DOHH2 (cell line): ENCODE measurements around the gene MYO5A.

Experiments used
- H3F3A ChIP-seq: fragments of 200-600 bp; sonication (generic), shearing (Covaris generic); 2 replicates; pipeline ENCODE4 v1.6.0; 2016; ENCODE audit warnings: antibody characterized with exemption, mild to moderate bottlenecking; ENCODE audit not compliant: control insufficient read depth, insufficient read depth
- H3K27ac ChIP-seq: fragments of 200-600 bp; sonication (generic); 2 replicates; pipeline ENCODE4 v1.5.1; 2014; ENCODE audit warnings: low read depth, mild to moderate bottlenecking, low read length, moderate library complexity
- H3K27me3 ChIP-seq: fragments of 200-600 bp; sonication (generic); 2 replicates; pipeline ENCODE4 v1.6.1; 2014; ENCODE audit warnings: mild to moderate bottlenecking, low read length, mixed read lengths; ENCODE audit not compliant: control insufficient read depth
- H3K36me3 ChIP-seq: fragments of 200-600 bp; sonication (generic); 2 replicates; pipeline ENCODE4 v1.6.1; 2014; ENCODE audit warnings: mild to moderate bottlenecking, low read length, moderate library complexity, mixed read lengths; ENCODE audit not compliant: control insufficient read depth
- H3K4me1 ChIP-seq: fragments of 200-600 bp; sonication (generic); 2 replicates; pipeline ENCODE4 v1.6.1; 2014; ENCODE audit warnings: mild to moderate bottlenecking, low read length, mixed read lengths; ENCODE audit not compliant: control insufficient read depth
- H3K4me2 ChIP-seq: fragments of 200-600 bp; sonication (generic); 2 replicates; pipeline ENCODE4 v1.6.0; 2014; ENCODE audit warnings: mild to moderate bottlenecking, low read length, moderate library complexity
- H3K4me3 ChIP-seq: fragments of 200-600 bp; sonication (generic); 2 replicates; pipeline ENCODE4 v1.5.1; 2014; ENCODE audit warnings: mild to moderate bottlenecking, low read length, mixed read lengths
- H3K79me2 ChIP-seq: fragments of 200-600 bp; sonication (generic); 2 replicates; pipeline ENCODE4 v1.6.1; 2014; ENCODE audit warnings: mild to moderate bottlenecking, low read length, mixed read lengths; ENCODE audit not compliant: control insufficient read depth
- H3K9me2 ChIP-seq: fragments of 200-600 bp; sonication (generic); replicated peaks from 2 replicates; pipeline ENCODE4 v1.6.1; 2014; ENCODE audit warnings: mild to moderate bottlenecking, low read length, mixed read lengths; ENCODE audit not compliant: control insufficient read depth
- H3K9me3 ChIP-seq: fragments of 200-600 bp; sonication (generic); 2 replicates; pipeline ENCODE4 v1.6.1; 2014; ENCODE audit warnings: antibody characterized with exemption, low read length, mixed read lengths; ENCODE audit not compliant: control insufficient read depth, insufficient read depth
- H4K20me1 ChIP-seq: fragments of 200-600 bp; sonication (generic); 2 replicates; pipeline ENCODE4 v1.6.0; 2014; ENCODE audit warnings: low read depth, mild to moderate bottlenecking, antibody characterized with exemption, low read length, moderate library complexity; ENCODE audit not compliant: control insufficient read depth, insufficient read depth
- CTCF ChIP-seq: fragments of 200-600 bp; sonication (generic); IDR thresholded peaks from one replicate; pipeline ENCODE4 v1.5.1; 2014; ENCODE audit warnings: antibody characterized with exemption, mild to moderate bottlenecking, low read depth, low read length; ENCODE audit not compliant: poor library complexity, severe bottlenecking
- EZH2phosphoT487 ChIP-seq: fragments of 200-600 bp; sonication (generic); IDR thresholded peaks from 2 replicates; pipeline ENCODE4 v1.6.1; 2017; ENCODE audit warnings: borderline replicate concordance, mild to moderate bottlenecking, antibody characterized with exemption, low read length, moderate library complexity, mixed read lengths

The MYO5A gene

DNA sequence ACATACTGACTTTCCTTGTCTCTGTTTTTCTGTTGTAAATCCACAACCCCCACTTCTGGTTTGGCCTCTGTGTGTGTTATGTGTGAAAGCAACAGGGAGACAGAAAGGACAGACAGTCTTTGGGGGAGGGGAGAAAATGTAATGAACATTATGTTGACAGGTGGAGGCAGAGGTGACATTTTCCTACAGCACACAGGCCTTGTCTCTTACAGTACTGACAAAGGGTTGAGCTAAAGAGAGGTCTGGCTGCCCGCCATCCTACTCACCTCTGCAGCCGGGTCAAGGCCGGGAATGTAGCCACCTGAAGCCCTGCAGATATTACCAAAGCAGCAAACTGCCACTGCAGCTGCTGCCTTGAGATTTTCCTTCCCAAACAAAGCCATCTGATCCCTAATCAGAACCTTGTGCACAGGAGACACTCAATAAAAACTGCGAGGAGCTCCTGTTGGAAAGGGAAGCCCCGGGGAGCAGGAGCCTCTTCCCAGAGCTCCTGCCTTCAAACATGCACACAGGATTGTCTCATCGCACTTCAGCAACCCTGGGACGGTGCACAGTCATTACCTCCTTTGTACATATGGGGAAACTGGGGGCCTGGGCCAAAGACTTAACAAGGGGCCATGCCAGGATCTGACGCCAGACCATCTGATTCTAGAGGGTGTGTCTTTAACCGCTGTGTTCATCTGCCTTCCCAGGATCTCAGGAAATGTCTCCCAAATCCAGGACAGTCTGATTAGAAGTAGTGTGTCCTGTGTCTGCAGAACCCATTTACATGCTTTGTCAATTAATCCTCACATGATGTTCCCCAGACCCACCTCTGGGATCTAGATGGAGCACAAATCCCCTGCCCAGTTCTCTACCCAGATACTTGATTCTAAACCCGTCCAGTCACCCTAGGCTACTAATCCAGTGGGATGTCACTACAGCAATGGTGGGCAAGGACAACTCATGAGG is 247.3 kb downstream of the MYO5A start:
- no peak overlapping the region for H3K4me2 ChIP-seq
- no peaks in the 10 kb centered on the region for H3K36me3 ChIP-seq
- H3K27me3 ChIP-seq: no peaks in the 10 kb centered on the region
- H3K4me1 ChIP-seq: no peaks in the 10 kb centered on the region
- H3K4me3 ChIP-seq: no peak overlapping the region
- no peaks in the 10 kb centered on the region for H3F3A ChIP-seq
- TF ChIP-seq CTCF (no peak), EZH2phosphoT487 (no peak)
- H4K20me1 ChIP-seq: no peaks in the 10 kb centered on the region
- H3K79me2 ChIP-seq: no peaks in the 10 kb centered on the region
- no peaks in the 10 kb centered on the region for H3K9me3 ChIP-seq
- no peak overlapping the region for H3K27ac ChIP-seq
- no peaks in the 10 kb centered on the region for H3K9me2 ChIP-seq

GRCh38 chr15:52280326-52281084 is 248.2 kb downstream of the MYO5A start:
- Histone ChIP-seq H3K36me3 (no peaks in the 10 kb centered on the region), H3K9me2 (no peaks in the 10 kb centered on the region), H3K9me3 (no peaks in the 10 kb centered on the region), H3K27me3 (no peaks in the 10 kb centered on the region), H3K79me2 (no peaks in the 10 kb centered on the region), H3K4me3 (no peak overlapping the region), H4K20me1 (no peaks in the 10 kb centered on the region), H3K27ac (no peak overlapping the region), H3F3A (no peaks in the 10 kb centered on the region), H3K4me2 (no peak overlapping the region), H3K4me1 (no peaks in the 10 kb centered on the region)
- TF ChIP-seq CTCF: no peak
- TF ChIP-seq EZH2phosphoT487: no peak

DNA sequence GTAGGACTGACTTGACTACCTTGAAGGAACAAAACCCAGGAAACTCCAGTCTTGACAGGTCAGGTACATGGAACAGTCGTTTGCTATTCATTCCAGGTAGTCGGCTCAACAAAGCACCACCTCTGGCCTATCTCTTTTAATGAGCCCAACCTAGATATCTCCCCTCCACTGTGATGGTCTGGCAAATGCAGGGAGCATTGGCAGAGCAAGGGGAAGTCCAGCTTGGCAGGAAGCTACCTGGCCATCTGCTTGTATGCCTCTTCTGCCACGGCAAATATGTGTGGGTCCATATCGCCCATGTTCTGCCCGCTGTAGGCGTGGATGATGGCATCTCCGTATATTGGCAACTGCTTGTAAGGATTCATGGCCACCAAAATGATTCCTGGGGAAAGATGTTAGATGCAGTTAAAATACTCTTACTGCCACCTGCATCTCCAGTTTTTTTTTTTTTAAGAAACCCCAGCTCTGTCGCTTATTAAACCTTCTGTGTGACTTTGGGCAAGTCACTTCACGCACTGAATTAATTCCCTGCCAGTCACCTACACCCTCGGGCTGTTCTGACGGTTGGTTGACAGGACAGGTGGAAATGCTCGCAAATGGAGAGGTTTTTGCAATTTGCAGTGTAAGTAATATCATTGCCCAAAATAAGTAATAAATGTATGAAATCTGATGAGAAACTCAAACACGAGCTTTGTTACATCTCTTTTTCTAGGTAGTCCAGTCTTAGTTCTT is 249.9 kb downstream of the MYO5A start:
- Histone ChIP-seq H3K9me2 (no peaks in the 10 kb centered on the region), H3K4me1 (no peaks in the 10 kb centered on the region), H3K79me2 (no peaks in the 10 kb centered on the region), H3K27me3 (peaks cover 8% of the 10 kb centered on the region), H3F3A (no peaks in the 10 kb centered on the region), H4K20me1 (no peaks in the 10 kb centered on the region), H3K4me2 (no peak overlapping the region), H3K4me3 (no peak overlapping the region), H3K9me3 (no peaks in the 10 kb centered on the region), H3K36me3 (no peaks in the 10 kb centered on the region), H3K27ac (no peak overlapping the region)
- TF ChIP-seq CTCF (no peak), EZH2phosphoT487 (no peak)
